Smooth muscle cell (in vitro differentiated cells): ENCODE data around the gene SLC2A10. TPM values are rescaled to one million over a fixed set of nuclear protein-coding genes. Genes with fewer than 3 reads are reported as not detected.

Experiments
- DNase-seq: peaks from one replicate; lab custom pipeline; 2025; ENCODE audit not compliant: unreplicated experiment; lab: John Stamatoyannopoulos, UW
- H2AFZ ChIP-seq: fragments of 200-600 bp; sonication (generic); 2 replicates; pipeline ENCODE4 v1.6.0; 2016; ENCODE audit warnings: antibody characterized with exemption, low read depth, mild to moderate bottlenecking
- H3F3A ChIP-seq: fragments of 200-600 bp; sonication (generic); 2 replicates; pipeline ENCODE4 v1.6.0; 2017; ENCODE audit warnings: antibody characterized with exemption, low read depth
- H3K27ac ChIP-seq: fragments of 200-600 bp; sonication (generic); 2 replicates; pipeline ENCODE4 v1.5.1; 2016; ENCODE audit warnings: low read depth, mild to moderate bottlenecking
- H3K27me3 ChIP-seq: fragments of 200-600 bp; sonication (generic); 2 replicates; pipeline ENCODE4 v1.6.1; 2016; ENCODE audit warnings: low read depth, mild to moderate bottlenecking
- H3K36me3 ChIP-seq: fragments of 200-600 bp; sonication (generic); 2 replicates; pipeline ENCODE4 v1.5.1; 2016; ENCODE audit warnings: low read depth
- H3K4me1 ChIP-seq: fragments of 200-600 bp; sonication (generic); 2 replicates; pipeline ENCODE4 v1.5.1; 2016; ENCODE audit warnings: low read depth
- H3K4me2 ChIP-seq: fragments of 200-600 bp; sonication (generic); 2 replicates; pipeline ENCODE4 v1.6.0; 2016; ENCODE audit warnings: mild to moderate bottlenecking
- H3K4me3 ChIP-seq: fragments of 200-600 bp; sonication (generic); 2 replicates; pipeline ENCODE4 v1.5.1; 2016; ENCODE audit warnings: mild to moderate bottlenecking
- H3K79me2 ChIP-seq: fragments of 200-600 bp; sonication (generic); 2 replicates; pipeline ENCODE4 v1.6.0; 2016; ENCODE audit warnings: low read depth, mild to moderate bottlenecking
- H3K9ac ChIP-seq: fragments of 200-600 bp; sonication (generic); 2 replicates; pipeline ENCODE4 v1.6.0; 2016; ENCODE audit warnings: low read depth
- H3K9me3 ChIP-seq: fragments of 200-600 bp; sonication (generic); replicated peaks from 2 replicates; pipeline ENCODE4 v1.5.1; 2016; ENCODE audit warnings: low read depth
- H4K20me1 ChIP-seq: fragments of 200-600 bp; sonication (generic); 2 replicates; pipeline ENCODE4 v1.6.0; 2016; ENCODE audit warnings: low read depth
- CTCF ChIP-seq: fragments of 200-600 bp; sonication (generic); IDR thresholded peaks from 2 replicates; pipeline ENCODE4 v1.5.1; 2017; ENCODE audit warnings: borderline replicate concordance, mild to moderate bottlenecking, antibody characterized with exemption; ENCODE audit not compliant: insufficient read depth, poor library complexity, severe bottlenecking
- WGBS: methylation state at CpG from one replicate; pipeline ENCODE4 v1.1.7; 2016; ENCODE audit warnings: low lambda C conversion rate; 5-methylcytosine and 5-hydroxymethylcytosine counted together
- polyA plus RNA-seq: library from polyadenylated mRNA; unstranded; fragments of >200 nt; fragmentation: Nextera tagmentation; extraction: Ambion mirVana; gene quantifications from 2 replicates; pipeline ENCODE4 v1.2.1, GENCODE V29; 2016
- total RNA-seq: library from RNA; depleted of rRNA; stranded (reverse); fragments of >200 nt; gene quantifications from 2 replicates; pipeline ENCODE4 v1.2.3, GENCODE V29; 2014

SLC2A10 gene
- total and polyA plus RNA-seq, 2 experiments from 2014 or later, result 40.5 to 43.7 TPM

- Histone ChIP-seq H3F3A (peaks cover 18% of the 10 kb centered on the region), H3K27ac (peak overlapping the region; percentile 83), H3K36me3 (no peaks in the 10 kb centered on the region), H3K9ac (no peak overlapping the region), H3K79me2 (peaks cover 1% of the 10 kb centered on the region), H2AFZ (peak overlapping the region; percentile 71), H3K9me3 (no peaks in the 10 kb centered on the region), H3K27me3 (no peaks in the 10 kb centered on the region), H4K20me1 (no peaks in the 10 kb centered on the region), H3K4me3 (no peak overlapping the region), H3K4me2 (peak overlapping the region; percentile 67), H3K4me1 (peaks cover 17% of the 10 kb centered on the region)
- no peak for DNase-seq
- 24% methylated on average over 4 of the region's 4 CpGs for WGBS
- TF ChIP-seq CTCF, result no peak
These were observed 4.1 kb upstream of the SLC2A10 start for GRCh38 chr20:46705378-46705729.

GRCh38 chr20:46706242-46706641 lies 3.2 kb upstream of the SLC2A10 start:
- peaks cover 10% of the 10 kb centered on the region for H3K79me2 ChIP-seq
- no peak for DNase-seq
- 86% methylated on average over 2 of the region's 2 CpGs for WGBS
- H3K4me2 ChIP-seq, result no peak overlapping the region
- TF ChIP-seq CTCF, result no peak
- H3K9ac ChIP-seq, result no peak overlapping the region
- peak overlapping the region; percentile 83 for H3K27ac ChIP-seq
- no peaks in the 10 kb centered on the region for H3K27me3 ChIP-seq
- no peak overlapping the region for H2AFZ ChIP-seq
- H3K4me1 ChIP-seq, result peaks cover 17% of the 10 kb centered on the region
- H4K20me1 ChIP-seq, result no peaks in the 10 kb centered on the region
- H3F3A ChIP-seq, result peaks cover 18% of the 10 kb centered on the region
- no peaks in the 10 kb centered on the region for H3K36me3 ChIP-seq
- H3K4me3 ChIP-seq, result no peak overlapping the region
- H3K9me3 ChIP-seq, result no peaks in the 10 kb centered on the region

GRCh38 chr20:46708172-46708860 lies 1.1 kb upstream of the SLC2A10 start:
- Histone ChIP-seq H3K4me3 (no peak overlapping the region), H3K36me3 (no peaks in the 10 kb centered on the region), H3K79me2 (peaks cover 16% of the 10 kb centered on the region), H3K27ac (peak overlapping the region; percentile 72), H3K4me1 (peaks cover 24% of the 10 kb centered on the region), H3K4me2 (no peak overlapping the region), H3K9me3 (no peaks in the 10 kb centered on the region), H3K9ac (no peak overlapping the region), H3K27me3 (no peaks in the 10 kb centered on the region), H2AFZ (peak overlapping the region; percentile 98), H3F3A (peaks cover 18% of the 10 kb centered on the region), H4K20me1 (no peaks in the 10 kb centered on the region)
- WGBS, result 73% methylated on average over 8 of the region's 8 CpGs
- no peak for DNase-seq
- TF ChIP-seq CTCF, result peak; percentile 17

- Histone ChIP-seq H3K4me3 (peak overlapping the region; percentile 71), H2AFZ (peak overlapping the region; percentile 98), H3K36me3 (no peaks in the 10 kb centered on the region), H4K20me1 (no peaks in the 10 kb centered on the region), H3K9me3 (no peaks in the 10 kb centered on the region), H3K4me1 (peaks cover 24% of the 10 kb centered on the region), H3F3A (peaks cover 18% of the 10 kb centered on the region), H3K79me2 (peaks cover 16% of the 10 kb centered on the region), H3K27ac (peak overlapping the region; percentile 72), H3K9ac (peak overlapping the region; percentile 81), H3K27me3 (no peaks in the 10 kb centered on the region), H3K4me2 (peak overlapping the region; percentile 95)
- WGBS, result 70% methylated on average over 10 of the region's 13 CpGs
- DNase-seq, result no peak
- no peak for TF ChIP-seq CTCF
These were observed 392 bp upstream of the SLC2A10 start for GRCh38 chr20:46709055-46709458.
